DOHH2 (cell line): ENCODE measurements around the gene MGAT5.

Source experiments
- H3F3A ChIP-seq: fragments of 200-600 bp; sonication (generic), shearing (Covaris generic); 2 replicates; pipeline ENCODE4 v1.6.0; 2016; ENCODE audit warnings: antibody characterized with exemption, mild to moderate bottlenecking; ENCODE audit not compliant: control insufficient read depth, insufficient read depth
- H3K27ac ChIP-seq: fragments of 200-600 bp; sonication (generic); 2 replicates; pipeline ENCODE4 v1.5.1; 2014; ENCODE audit warnings: low read depth, mild to moderate bottlenecking, low read length, moderate library complexity
- H3K27me3 ChIP-seq: fragments of 200-600 bp; sonication (generic); 2 replicates; pipeline ENCODE4 v1.6.1; 2014; ENCODE audit warnings: mild to moderate bottlenecking, low read length, mixed read lengths; ENCODE audit not compliant: control insufficient read depth
- H3K36me3 ChIP-seq: fragments of 200-600 bp; sonication (generic); 2 replicates; pipeline ENCODE4 v1.6.1; 2014; ENCODE audit warnings: mild to moderate bottlenecking, low read length, moderate library complexity, mixed read lengths; ENCODE audit not compliant: control insufficient read depth
- H3K4me1 ChIP-seq: fragments of 200-600 bp; sonication (generic); 2 replicates; pipeline ENCODE4 v1.6.1; 2014; ENCODE audit warnings: mild to moderate bottlenecking, low read length, mixed read lengths; ENCODE audit not compliant: control insufficient read depth
- H3K4me2 ChIP-seq: fragments of 200-600 bp; sonication (generic); 2 replicates; pipeline ENCODE4 v1.6.0; 2014; ENCODE audit warnings: mild to moderate bottlenecking, low read length, moderate library complexity
- H3K4me3 ChIP-seq: fragments of 200-600 bp; sonication (generic); 2 replicates; pipeline ENCODE4 v1.5.1; 2014; ENCODE audit warnings: mild to moderate bottlenecking, low read length, mixed read lengths
- H3K79me2 ChIP-seq: fragments of 200-600 bp; sonication (generic); 2 replicates; pipeline ENCODE4 v1.6.1; 2014; ENCODE audit warnings: mild to moderate bottlenecking, low read length, mixed read lengths; ENCODE audit not compliant: control insufficient read depth
- H3K9me2 ChIP-seq: fragments of 200-600 bp; sonication (generic); replicated peaks from 2 replicates; pipeline ENCODE4 v1.6.1; 2014; ENCODE audit warnings: mild to moderate bottlenecking, low read length, mixed read lengths; ENCODE audit not compliant: control insufficient read depth
- H3K9me3 ChIP-seq: fragments of 200-600 bp; sonication (generic); 2 replicates; pipeline ENCODE4 v1.6.1; 2014; ENCODE audit warnings: antibody characterized with exemption, low read length, mixed read lengths; ENCODE audit not compliant: control insufficient read depth, insufficient read depth
- H4K20me1 ChIP-seq: fragments of 200-600 bp; sonication (generic); 2 replicates; pipeline ENCODE4 v1.6.0; 2014; ENCODE audit warnings: low read depth, mild to moderate bottlenecking, antibody characterized with exemption, low read length, moderate library complexity; ENCODE audit not compliant: control insufficient read depth, insufficient read depth
- EZH2phosphoT487 ChIP-seq: fragments of 200-600 bp; sonication (generic); IDR thresholded peaks from 2 replicates; pipeline ENCODE4 v1.6.1; 2017; ENCODE audit warnings: borderline replicate concordance, mild to moderate bottlenecking, antibody characterized with exemption, low read length, moderate library complexity, mixed read lengths
- TF ChIP-seq, protein P1 (sequence below): fragments of 200-600 bp; sonication (generic); IDR thresholded peaks from one replicate; pipeline ENCODE4 v1.5.1; 2014; ENCODE audit warnings: antibody characterized with exemption, mild to moderate bottlenecking, low read depth, low read length; ENCODE audit not compliant: poor library complexity, severe bottlenecking

Gene MGAT5

GRCh38 chr2:134248913-134249312 is 5.0 kb upstream of the MGAT5 start:
- peaks cover 99% of the 10 kb centered on the region for H3K79me2 ChIP-seq
- TF ChIP-seq, protein P1, sequence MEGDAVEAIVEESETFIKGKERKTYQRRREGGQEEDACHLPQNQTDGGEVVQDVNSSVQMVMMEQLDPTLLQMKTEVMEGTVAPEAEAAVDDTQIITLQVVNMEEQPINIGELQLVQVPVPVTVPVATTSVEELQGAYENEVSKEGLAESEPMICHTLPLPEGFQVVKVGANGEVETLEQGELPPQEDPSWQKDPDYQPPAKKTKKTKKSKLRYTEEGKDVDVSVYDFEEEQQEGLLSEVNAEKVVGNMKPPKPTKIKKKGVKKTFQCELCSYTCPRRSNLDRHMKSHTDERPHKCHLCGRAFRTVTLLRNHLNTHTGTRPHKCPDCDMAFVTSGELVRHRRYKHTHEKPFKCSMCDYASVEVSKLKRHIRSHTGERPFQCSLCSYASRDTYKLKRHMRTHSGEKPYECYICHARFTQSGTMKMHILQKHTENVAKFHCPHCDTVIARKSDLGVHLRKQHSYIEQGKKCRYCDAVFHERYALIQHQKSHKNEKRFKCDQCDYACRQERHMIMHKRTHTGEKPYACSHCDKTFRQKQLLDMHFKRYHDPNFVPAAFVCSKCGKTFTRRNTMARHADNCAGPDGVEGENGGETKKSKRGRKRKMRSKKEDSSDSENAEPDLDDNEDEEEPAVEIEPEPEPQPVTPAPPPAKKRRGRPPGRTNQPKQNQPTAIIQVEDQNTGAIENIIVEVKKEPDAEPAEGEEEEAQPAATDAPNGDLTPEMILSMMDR = no peak
- no peak for TF ChIP-seq EZH2phosphoT487

GRCh38 chr2:134249755-134250154 is 4.1 kb upstream of the MGAT5 start:
- Histone ChIP-seq H3K27ac (peak overlapping the region; percentile 87), H3K4me1 (peaks cover 100% of the 10 kb centered on the region), H3F3A (peaks cover 24% of the 10 kb centered on the region), H3K4me2 (peak overlapping the region; percentile 70), H3K79me2 (peaks cover 99% of the 10 kb centered on the region), H3K9me2 (no peaks in the 10 kb centered on the region), H4K20me1 (peaks cover 7% of the 10 kb centered on the region; the same call in 1 of the 2 replicates), H3K4me3 (peak overlapping the region; percentile 69), H3K9me3 (no peaks in the 10 kb centered on the region; the same call in 1 of the 2 replicates), H3K36me3 (peaks cover 21% of the 10 kb centered on the region), H3K27me3 (no peaks in the 10 kb centered on the region)
- TF ChIP-seq EZH2phosphoT487 = no peak
- TF ChIP-seq, protein P1 = no peak

More at GRCh38 chr2:134248913-134249312, 5.0 kb upstream of the MGAT5 start:
- peaks cover 25% of the 10 kb centered on the region for H3F3A ChIP-seq
- H3K4me1 ChIP-seq = peaks cover 100% of the 10 kb centered on the region
- no peak overlapping the region for H3K4me3 ChIP-seq
- H3K36me3 ChIP-seq = peaks cover 13% of the 10 kb centered on the region
- H3K9me3 ChIP-seq = no peaks in the 10 kb centered on the region; the same call in 1 of the 2 replicates
- peaks cover 7% of the 10 kb centered on the region; the same call in 1 of the 2 replicates for H4K20me1 ChIP-seq
- no peak overlapping the region for H3K27ac ChIP-seq
- peak overlapping the region; percentile 39; the same call in 1 of the 2 replicates for H3K4me2 ChIP-seq
- no peaks in the 10 kb centered on the region for H3K27me3 ChIP-seq
- no peaks in the 10 kb centered on the region for H3K9me2 ChIP-seq

- peak overlapping the region; percentile 87 for H3K27ac ChIP-seq
These were observed 2.9 kb upstream of the MGAT5 start for GRCh38 chr2:134250840-134251461.

More at GRCh38 chr2:134250840-134251461, 2.9 kb upstream of the MGAT5 start:
- TF ChIP-seq EZH2phosphoT487 = no peak
- TF ChIP-seq, protein P1 = no peak
- Histone ChIP-seq H3K4me3 (peak overlapping the region; percentile 69), H3K9me2 (no peaks in the 10 kb centered on the region), H3K79me2 (peaks cover 98% of the 10 kb centered on the region), H3K36me3 (peaks cover 25% of the 10 kb centered on the region), H4K20me1 (peaks cover 4% of the 10 kb centered on the region; the same call in 1 of the 2 replicates), H3K4me2 (peak overlapping the region; percentile 70), H3K4me1 (peaks cover 98% of the 10 kb centered on the region), H3F3A (peaks cover 24% of the 10 kb centered on the region), H3K27me3 (no peaks in the 10 kb centered on the region), H3K9me3 (no peaks in the 10 kb centered on the region; the same call in 1 of the 2 replicates)
